ENCODE measurements around the gene NEFH.
A peak's percentile ranks its signal among the peaks of the same experiment; 100 is the strongest.
"Not testable (repeated sequence)": the region's sequence is repeated elsewhere in the genome, so short reads cannot be mapped to it uniquely, and the experiment has no call there.

The NEFH gene

DNA sequence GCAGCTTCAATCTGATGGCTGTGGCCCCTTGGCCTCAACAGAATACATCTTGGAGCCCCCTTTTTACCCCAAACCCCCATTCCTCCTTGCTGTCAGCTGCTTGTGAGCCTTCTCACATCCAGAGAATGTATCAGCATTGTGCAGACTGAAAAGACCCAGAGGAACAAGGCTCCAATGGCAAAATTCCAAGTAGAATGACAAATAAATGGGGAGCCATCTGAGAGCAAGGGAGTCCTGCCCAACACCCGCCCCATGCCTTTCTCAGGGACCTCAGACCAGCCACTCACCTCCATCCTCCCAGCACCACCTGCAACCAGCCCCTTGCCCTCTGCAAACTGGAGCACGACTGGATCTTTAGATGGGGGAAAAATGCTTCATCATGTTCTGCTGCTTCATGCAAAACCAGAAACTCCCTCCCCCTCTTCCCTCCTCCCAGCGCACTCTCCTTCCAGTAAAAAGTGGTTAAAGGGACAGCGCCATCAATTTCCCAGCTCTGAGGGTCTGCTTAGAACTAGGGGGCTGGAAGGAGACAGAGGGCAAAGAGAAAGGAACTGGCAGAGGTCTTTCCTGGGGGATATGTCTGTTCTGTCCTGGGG lies 2.2 kb upstream of the NEFH start:
- H3K36me3 Mint-ChIP-seq = peaks cover 0 to 6% of the 10 kb centered on the region in 2 donors
- peaks cover 61 to 91% of the 10 kb centered on the region in 2 donors for H3K27me3 Mint-ChIP-seq
- H3K27ac Mint-ChIP-seq = no peak overlapping the region
- no peaks in the 10 kb centered on the region for H3K9me3 Mint-ChIP-seq
- peaks cover 44 to 67% of the 10 kb centered on the region in 2 donors for H3K4me1 Mint-ChIP-seq
- DNase-seq (no peak), ATAC-seq (replicated peaks) (no peak)
- no peak overlapping the region for H3K4me3 Mint-ChIP-seq

DNA sequence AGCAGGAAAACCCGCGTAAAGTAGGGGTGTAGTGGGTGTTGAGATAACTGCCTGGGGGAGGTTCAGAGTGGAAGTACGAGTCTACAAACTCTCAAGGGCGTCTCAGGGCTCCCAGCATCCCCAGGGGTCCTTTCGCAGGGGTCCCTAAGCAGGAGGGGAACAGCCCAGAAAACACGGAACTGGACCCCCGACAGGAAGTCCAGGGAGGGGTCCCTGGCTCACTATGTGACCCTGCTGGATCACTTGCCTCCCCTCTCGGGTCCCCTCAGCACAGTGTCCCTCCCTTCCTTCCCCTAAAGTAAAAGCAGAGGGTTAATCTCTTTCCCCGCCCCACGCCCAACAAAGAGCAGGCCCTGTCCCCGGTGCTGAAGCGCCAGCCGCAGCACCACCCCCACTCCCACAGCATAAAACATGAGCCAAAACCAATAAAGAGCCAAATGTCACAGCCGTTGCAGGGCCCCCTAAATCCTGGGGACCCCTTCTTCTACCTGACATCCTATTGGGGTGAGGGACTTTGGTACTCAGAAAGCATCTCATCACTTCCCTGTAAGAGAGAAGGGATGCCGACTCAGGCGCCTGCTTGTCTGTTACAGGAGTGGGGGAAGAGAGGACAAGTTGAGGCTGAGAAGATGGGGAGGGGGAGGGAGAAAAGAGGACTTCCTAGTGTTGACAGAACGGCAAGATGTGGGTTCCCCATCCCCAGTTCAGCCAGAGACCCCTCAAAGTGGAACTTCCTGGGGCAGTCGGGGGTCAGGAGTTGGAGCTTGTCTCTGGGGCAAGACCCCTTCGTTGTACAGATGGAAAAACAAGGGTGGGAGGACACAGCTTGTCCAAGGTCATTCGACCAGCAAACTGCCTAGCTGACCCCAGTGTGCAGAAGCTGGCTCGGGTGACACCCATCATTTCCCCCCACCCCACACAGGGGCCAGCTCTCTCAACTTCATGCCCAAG lies 1.4 kb upstream of the NEFH start:
- H3K9me3 Mint-ChIP-seq = no peaks in the 10 kb centered on the region
- ATAC-seq (replicated peaks) (no peak), DNase-seq (no peak)
- peaks cover 44 to 60% of the 10 kb centered on the region in 2 donors for H3K4me1 Mint-ChIP-seq
- peaks cover 0 to 6% of the 10 kb centered on the region in 2 donors for H3K36me3 Mint-ChIP-seq
- H3K4me3 Mint-ChIP-seq = peak overlapping the region in 1 of 2 donors; percentile 42
- H3K27me3 Mint-ChIP-seq = peaks cover 67 to 91% of the 10 kb centered on the region in 2 donors
- no peak overlapping the region for H3K27ac Mint-ChIP-seq

DNA sequence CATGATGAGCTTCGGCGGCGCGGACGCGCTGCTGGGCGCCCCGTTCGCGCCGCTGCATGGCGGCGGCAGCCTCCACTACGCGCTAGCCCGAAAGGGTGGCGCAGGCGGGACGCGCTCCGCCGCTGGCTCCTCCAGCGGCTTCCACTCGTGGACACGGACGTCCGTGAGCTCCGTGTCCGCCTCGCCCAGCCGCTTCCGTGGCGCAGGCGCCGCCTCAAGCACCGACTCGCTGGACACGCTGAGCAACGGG lies 169 bp downstream of the NEFH start:
- Mint-ChIP-seq H3K9me3 (no peaks in the 10 kb centered on the region), H3K27ac (no peak overlapping the region), H3K27me3 (peaks cover 64 to 80% of the 10 kb centered on the region in 2 donors), H3K4me1 (peaks cover 44 to 60% of the 10 kb centered on the region in 2 donors), H3K36me3 (peaks cover 0 to 6% of the 10 kb centered on the region in 2 donors), H3K4me3 (peak overlapping the region in 1 of 2 donors; percentile 3)
- no peak for ATAC-seq (replicated peaks)
- no peak for DNase-seq

GRCh38 chr22:29480512-29481264 lies 670 bp downstream of the NEFH start:
- Mint-ChIP-seq H3K4me1 (peaks cover 39 to 55% of the 10 kb centered on the region in 2 donors), H3K9me3 (no peaks in the 10 kb centered on the region), H3K27me3 (peaks cover 64 to 76% of the 10 kb centered on the region in 2 donors), H3K36me3 (peaks cover 0 to 6% of the 10 kb centered on the region in 2 donors), H3K4me3 (peak overlapping the region; percentile 70 to 76), H3K27ac (no peak overlapping the region)
- peak; percentile 39 to 44 for ATAC-seq (replicated peaks)
- no peak for DNase-seq

- no peak for DNase-seq
- Mint-ChIP-seq H3K27me3 (peaks cover 65 to 73% of the 10 kb centered on the region in 2 donors), H3K27ac (peak overlapping the region; percentile 4), H3K4me1 (peaks cover 33 to 47% of the 10 kb centered on the region in 2 donors), H3K9me3 (no peaks in the 10 kb centered on the region), H3K36me3 (peaks cover 3 to 6% of the 10 kb centered on the region in 2 donors), H3K4me3 (peak overlapping the region; percentile 70 to 76)
- no peak for ATAC-seq (replicated peaks)
Measured at GRCh38 chr22:29481265-29482000, 1.4 kb downstream of the NEFH start.

- ATAC-seq (replicated peaks) = no peak
- Mint-ChIP-seq H3K27me3 (peaks cover 61 to 68% of the 10 kb centered on the region in 2 donors), H3K9me3 (no peaks in the 10 kb centered on the region), H3K27ac (no peak overlapping the region), H3K4me3 (no peak overlapping the region), H3K36me3 (peaks cover 3 to 6% of the 10 kb centered on the region in 2 donors), H3K4me1 (peaks cover 26 to 47% of the 10 kb centered on the region in 2 donors)
- no peak for DNase-seq
Measured at GRCh38 chr22:29482253-29482652, 2.2 kb downstream of the NEFH start.

DNA sequence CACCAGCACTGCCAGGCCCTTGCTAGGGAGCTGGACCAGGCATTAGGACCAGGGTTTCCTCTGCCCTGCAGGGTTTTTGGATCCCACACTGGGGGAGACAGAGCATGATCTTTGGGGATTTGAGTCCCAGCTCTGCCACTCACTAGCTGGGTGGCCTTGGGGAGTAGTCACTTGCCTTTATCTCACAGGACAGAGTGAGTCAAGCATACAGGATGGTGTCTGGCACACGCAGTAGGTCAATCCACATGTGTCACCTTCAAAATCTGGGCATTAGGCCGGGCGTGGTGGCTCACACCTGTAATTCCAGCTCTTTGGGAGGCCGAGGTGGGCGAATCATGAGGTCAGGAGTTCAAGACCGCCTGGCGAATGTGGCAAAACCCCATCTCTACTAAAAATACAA lies 2.7 kb downstream of the NEFH start:
- peaks cover 30 to 50% of the 10 kb centered on the region in 2 donors for H3K4me1 Mint-ChIP-seq
- H3K9me3 Mint-ChIP-seq = no peaks in the 10 kb centered on the region
- H3K27me3 Mint-ChIP-seq = peaks cover 59 to 63% of the 10 kb centered on the region in 2 donors
- H3K36me3 Mint-ChIP-seq = peaks cover 3 to 6% of the 10 kb centered on the region in 2 donors
- ATAC-seq (replicated peaks) = no peak
- DNase-seq = no peak
- no peak overlapping the region for H3K4me3 Mint-ChIP-seq
- H3K27ac Mint-ChIP-seq = no peak overlapping the region

- H3K4me1 Mint-ChIP-seq = peaks cover 27 to 51% of the 10 kb centered on the region in 2 donors
- ATAC-seq (replicated peaks) (no peak), DNase-seq (no peak)
- no peak overlapping the region for H3K27ac Mint-ChIP-seq
- peaks cover 3 to 6% of the 10 kb centered on the region in 2 donors for H3K36me3 Mint-ChIP-seq
- peaks cover 54 to 58% of the 10 kb centered on the region in 2 donors for H3K27me3 Mint-ChIP-seq
- no peaks in the 10 kb centered on the region for H3K9me3 Mint-ChIP-seq
- no peak overlapping the region for H3K4me3 Mint-ChIP-seq
Measured at GRCh38 chr22:29483254-29483653, 3.2 kb downstream of the NEFH start.

- no peak overlapping the region for H3K27ac Mint-ChIP-seq
- no peak for ATAC-seq (replicated peaks)
- H3K4me3 Mint-ChIP-seq = no peak overlapping the region
- H3K4me1 Mint-ChIP-seq = peaks cover 27 to 49% of the 10 kb centered on the region in 2 donors
- H3K36me3 Mint-ChIP-seq = peaks cover 3 to 6% of the 10 kb centered on the region in 2 donors
- no peaks in the 10 kb centered on the region for H3K9me3 Mint-ChIP-seq
- H3K27me3 Mint-ChIP-seq = peaks cover 40 to 44% of the 10 kb centered on the region in 2 donors
- DNase-seq = no peak
Measured at GRCh38 chr22:29484642-29485041, 4.6 kb downstream of the NEFH start.

GRCh38 chr22:29485448-29485847 lies 5.4 kb downstream of the NEFH start:
- no peak for DNase-seq
- peaks cover 37 to 38% of the 10 kb centered on the region in 2 donors for H3K27me3 Mint-ChIP-seq
- no peak overlapping the region for H3K27ac Mint-ChIP-seq
- no peak for ATAC-seq (replicated peaks)
- H3K36me3 Mint-ChIP-seq = peaks cover 3 to 6% of the 10 kb centered on the region in 2 donors
- H3K4me3 Mint-ChIP-seq = no peak overlapping the region
- peaks cover 32 to 53% of the 10 kb centered on the region in 2 donors for H3K4me1 Mint-ChIP-seq
- H3K9me3 Mint-ChIP-seq = no peaks in the 10 kb centered on the region

DNA sequence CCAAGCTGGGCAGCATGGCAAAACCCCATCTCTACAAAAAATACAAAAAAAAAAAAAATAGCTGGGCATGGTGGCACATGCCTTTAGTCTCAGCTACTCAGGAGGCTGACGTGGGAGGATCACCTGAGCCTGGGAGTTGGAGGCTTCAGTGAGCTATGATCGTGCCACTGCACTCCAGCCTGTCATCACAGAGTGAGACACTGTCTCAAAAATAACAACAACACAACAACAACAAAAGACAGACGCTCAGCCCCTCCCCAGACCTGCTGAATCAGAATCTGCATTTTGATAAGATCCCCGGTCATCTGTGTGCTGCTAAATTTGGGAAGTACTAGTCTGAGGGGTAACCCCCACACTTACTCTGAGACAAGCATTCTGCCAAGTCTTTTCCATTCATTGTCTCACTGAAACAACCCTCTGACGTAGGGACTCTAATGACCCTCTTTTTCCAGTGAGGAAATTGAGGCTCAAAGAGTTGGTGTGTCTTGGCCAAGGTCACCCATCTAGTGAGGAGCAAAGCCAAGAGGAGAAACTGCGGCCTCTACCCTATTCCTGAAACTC lies 7.5 kb downstream of the NEFH start:
- Mint-ChIP-seq H3K4me3 (peak overlapping the region; percentile 8 to 12), H3K4me1 (peaks cover 30 to 45% of the 10 kb centered on the region in 2 donors), H3K27me3 (peaks cover 18 to 22% of the 10 kb centered on the region in 2 donors), H3K27ac (peak overlapping the region; percentile 78), H3K36me3 (peaks cover 0 to 3% of the 10 kb centered on the region in 2 donors), H3K9me3 (no peaks in the 10 kb centered on the region)
- DNase-seq (no peak), ATAC-seq (replicated peaks) (peak; percentile 74 to 78)

DNA sequence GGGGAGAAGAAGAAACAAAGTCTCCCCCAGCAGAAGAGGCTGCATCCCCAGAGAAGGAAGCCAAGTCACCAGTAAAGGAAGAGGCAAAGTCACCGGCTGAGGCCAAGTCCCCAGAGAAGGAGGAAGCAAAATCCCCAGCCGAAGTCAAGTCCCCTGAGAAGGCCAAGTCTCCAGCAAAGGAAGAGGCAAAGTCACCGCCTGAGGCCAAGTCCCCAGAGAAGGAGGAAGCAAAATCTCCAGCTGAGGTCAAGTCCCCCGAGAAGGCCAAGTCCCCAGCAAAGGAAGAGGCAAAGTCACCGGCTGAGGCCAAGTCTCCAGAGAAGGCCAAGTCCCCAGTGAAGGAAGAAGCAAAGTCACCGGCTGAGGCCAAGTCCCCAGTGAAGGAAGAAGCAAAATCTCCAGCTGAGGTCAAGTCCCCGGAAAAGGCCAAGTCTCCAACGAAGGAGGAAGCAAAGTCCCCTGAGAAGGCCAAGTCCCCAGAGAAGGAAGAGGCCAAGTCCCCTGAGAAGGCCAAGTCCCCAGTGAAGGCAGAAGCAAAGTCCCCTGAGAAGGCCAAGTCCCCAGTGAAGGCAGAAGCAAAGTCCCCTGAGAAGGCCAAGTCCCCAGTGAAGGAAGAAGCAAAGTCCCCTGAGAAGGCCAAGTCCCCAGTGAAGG lies 9.2 kb downstream of the NEFH start:
- Mint-ChIP-seq H3K27me3 (peaks cover 7 to 12% of the 10 kb centered on the region in 2 donors), H3K27ac (peak overlapping the region; percentile 91), H3K4me1 (peaks cover 30 to 45% of the 10 kb centered on the region in 2 donors), H3K4me3 (peak overlapping the region; percentile 39 to 40)
- DNase-seq = peak; percentile 66
- ATAC-seq (replicated peaks) = peak; percentile 61 to 69
- not testable (repeated sequence) for H3K9me3 Mint-ChIP-seq, H3K36me3 Mint-ChIP-seq

- ATAC-seq (replicated peaks) (no peak), DNase-seq (no peak)
- Mint-ChIP-seq H3K9me3 (peaks cover 6 to 7% of the 10 kb centered on the region in 2 donors), H3K36me3 (peaks cover 15 to 16% of the 10 kb centered on the region in 2 donors), H3K4me1 (peaks cover 31 to 45% of the 10 kb centered on the region in 2 donors), H3K27ac (no peak overlapping the region), H3K4me3 (no peak overlapping the region), H3K27me3 (peaks cover 3 to 6% of the 10 kb centered on the region in 2 donors)
Measured at GRCh38 chr22:29491012-29491411, 11.0 kb downstream of the NEFH start.

Measured in stimulated activated naive B cell treated with anti-CD40 and anti-IgM and Interleukin-4, amounts not matched to agents 10 μg/mL and 1 μg/mL and 100 μg/mL, for 72 hours (primary cell).